ENCODE measurements around the gene GOLIM4. TPM values are rescaled to one million over a fixed set of nuclear protein-coding genes. Genes with fewer than 3 reads are reported as not detected.

The GOLIM4 gene
- total RNA-seq, 4 donors from 2014 or later = 9.1 to 29.6 (median 13.8) TPM

DNA sequence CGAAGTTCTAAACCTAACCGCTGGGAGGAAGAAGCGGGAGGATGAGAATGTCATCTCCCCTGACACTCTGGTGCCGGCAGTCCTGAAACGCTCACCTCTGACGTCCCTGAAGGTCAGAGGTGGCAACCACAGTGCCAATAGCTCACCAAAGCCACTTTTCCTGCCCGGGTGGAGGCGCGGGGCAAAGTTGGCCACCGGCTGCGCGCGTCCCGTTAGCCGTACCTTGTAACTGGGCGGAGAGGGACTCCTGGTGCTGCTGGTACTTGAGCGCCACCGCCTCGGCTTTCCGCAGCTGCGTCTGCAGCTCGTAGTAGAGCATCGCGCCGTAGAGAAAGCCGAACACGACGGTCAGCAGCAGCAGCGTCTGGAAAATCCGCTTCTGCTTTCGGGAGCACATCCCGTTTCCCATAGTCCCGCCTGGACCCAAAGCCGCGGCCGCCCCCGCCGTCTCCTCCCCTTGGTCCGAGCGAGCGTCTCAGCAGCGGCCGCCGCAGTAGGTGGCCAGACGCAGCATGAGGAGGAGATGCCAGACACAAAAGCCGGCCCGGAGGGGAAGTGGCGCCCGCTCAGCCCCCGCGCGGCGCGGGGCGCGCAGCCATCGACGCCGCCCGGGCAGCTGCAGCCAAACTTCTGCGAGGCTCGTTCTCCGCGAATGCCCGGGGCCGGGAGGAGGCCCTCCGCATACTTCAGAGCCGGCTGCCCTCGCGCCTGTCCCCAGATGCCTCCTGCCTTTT, 680 bp downstream of the GOLIM4 start:
- Histone ChIP-seq H3K36me3 (no peaks in the 10 kb centered on the region), H3K4me3 (peak overlapping the region; percentile 72 to 78 (median 74)), H3K27ac (peak overlapping the region; percentile 90 to 95 (median 93)), H3K27me3 (no peaks in the 10 kb centered on the region), H3K4me1 (peaks cover 6 to 52% (median 24%) of the 10 kb centered on the region in 3 donors), H3K9me3 (no peaks in the 10 kb centered on the region)
- intact Hi-C loops (cut with DNase I) = no loop called here
- TF ChIP-seq, protein P1, sequence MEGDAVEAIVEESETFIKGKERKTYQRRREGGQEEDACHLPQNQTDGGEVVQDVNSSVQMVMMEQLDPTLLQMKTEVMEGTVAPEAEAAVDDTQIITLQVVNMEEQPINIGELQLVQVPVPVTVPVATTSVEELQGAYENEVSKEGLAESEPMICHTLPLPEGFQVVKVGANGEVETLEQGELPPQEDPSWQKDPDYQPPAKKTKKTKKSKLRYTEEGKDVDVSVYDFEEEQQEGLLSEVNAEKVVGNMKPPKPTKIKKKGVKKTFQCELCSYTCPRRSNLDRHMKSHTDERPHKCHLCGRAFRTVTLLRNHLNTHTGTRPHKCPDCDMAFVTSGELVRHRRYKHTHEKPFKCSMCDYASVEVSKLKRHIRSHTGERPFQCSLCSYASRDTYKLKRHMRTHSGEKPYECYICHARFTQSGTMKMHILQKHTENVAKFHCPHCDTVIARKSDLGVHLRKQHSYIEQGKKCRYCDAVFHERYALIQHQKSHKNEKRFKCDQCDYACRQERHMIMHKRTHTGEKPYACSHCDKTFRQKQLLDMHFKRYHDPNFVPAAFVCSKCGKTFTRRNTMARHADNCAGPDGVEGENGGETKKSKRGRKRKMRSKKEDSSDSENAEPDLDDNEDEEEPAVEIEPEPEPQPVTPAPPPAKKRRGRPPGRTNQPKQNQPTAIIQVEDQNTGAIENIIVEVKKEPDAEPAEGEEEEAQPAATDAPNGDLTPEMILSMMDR (IDR thresholded peaks at IDR 0.05) = peak in 4 of 6 experiments; percentile 18 to 52 (median 34)
- TF ChIP-seq POLR2A (IDR thresholded peaks at IDR 0.05) = no peak
- WGBS, 2 donors = 2% methylated on average over 8 to 15 of the region's 70 CpGs
- peak; percentile 22 for DNase-seq

GRCh38 chr3:168094580-168094876, 1.2 kb downstream of the GOLIM4 start:
- no peak for DNase-seq
- 0 to 20% methylated on average over 1 to 9 of the region's 9 CpGs for WGBS, 2 donors
- peak overlapping the region; percentile 72 to 78 (median 74) for H3K4me3 ChIP-seq
- no peaks in the 10 kb centered on the region for H3K36me3 ChIP-seq
- intact Hi-C loops (cut with DNase I) = no loop called here
- no peaks in the 10 kb centered on the region for H3K27me3 ChIP-seq
- H3K27ac ChIP-seq = peak overlapping the region; percentile 90 to 95 (median 93)
- no peaks in the 10 kb centered on the region for H3K9me3 ChIP-seq
- peaks cover 6 to 52% (median 24%) of the 10 kb centered on the region in 3 donors for H3K4me1 ChIP-seq
- TF ChIP-seq, protein P1 (IDR thresholded peaks at IDR 0.05) = no peak
- no peak for TF ChIP-seq POLR2A (IDR thresholded peaks at IDR 0.05)

- TF ChIP-seq, protein P1 (IDR thresholded peaks at IDR 0.05) = no peak
- no peak for TF ChIP-seq POLR2A (IDR thresholded peaks at IDR 0.05)
- intact Hi-C loops (cut with DNase I) = no loop called here
- no peaks in the 10 kb centered on the region for H3K9me3 ChIP-seq
- H3K36me3 ChIP-seq = no peaks in the 10 kb centered on the region
- H3K27ac ChIP-seq = peak overlapping the region in 1 of 4 donors; percentile 93
- 53 to 57% methylated on average over 3 of the region's 3 CpGs for WGBS, 2 donors
- no peaks in the 10 kb centered on the region for H3K27me3 ChIP-seq
- peaks cover 6 to 52% (median 24%) of the 10 kb centered on the region in 3 donors for H3K4me1 ChIP-seq
- H3K4me3 ChIP-seq = peak overlapping the region in 3 of 4 donors; percentile 72 to 78 (median 75)
- no peak for DNase-seq
These were observed 1.9 kb downstream of the GOLIM4 start for GRCh38 chr3:168093790-168094189.

- H3K9me3 ChIP-seq = no peaks in the 10 kb centered on the region
- H3K27me3 ChIP-seq = no peaks in the 10 kb centered on the region
- peaks cover 6 to 52% (median 24%) of the 10 kb centered on the region in 3 donors for H3K4me1 ChIP-seq
- WGBS, 2 donors = 56 to 74% methylated on average over 2 of the region's 2 CpGs
- H3K4me3 ChIP-seq = peak overlapping the region in 1 of 4 donors; percentile 75
- intact Hi-C loops (cut with DNase I) = no loop called here
- DNase-seq = no peak
- no peaks in the 10 kb centered on the region for H3K36me3 ChIP-seq
- no peak overlapping the region for H3K27ac ChIP-seq
- no peak for TF ChIP-seq POLR2A (IDR thresholded peaks at IDR 0.05)
- TF ChIP-seq, protein P1 (IDR thresholded peaks at IDR 0.05) = no peak
These were observed 2.5 kb downstream of the GOLIM4 start for GRCh38 chr3:168093229-168093628.

- intact Hi-C loops (cut with DNase I) = no loop called here
These were observed 3.8 kb downstream of the GOLIM4 start for GRCh38 chr3:168091941-168092340.

More at GRCh38 chr3:168091941-168092340, 3.8 kb downstream of the GOLIM4 start:
- Histone ChIP-seq H3K9me3 (no peaks in the 10 kb centered on the region), H3K27me3 (no peaks in the 10 kb centered on the region), H3K36me3 (no peaks in the 10 kb centered on the region), H3K4me1 (peaks cover 6 to 52% (median 24%) of the 10 kb centered on the region in 3 donors), H3K4me3 (no peak overlapping the region), H3K27ac (no peak overlapping the region)
- TF ChIP-seq POLR2A (IDR thresholded peaks at IDR 0.05) = no peak
- TF ChIP-seq, protein P1 (IDR thresholded peaks at IDR 0.05) = no peak
- DNase-seq = no peak

Data from esophagus squamous epithelium (tissue), 5 donors.